ENCODE data around the gene TAF6L. TPM values are rescaled to one million over a fixed set of nuclear protein-coding genes. Genes with fewer than 3 reads are reported as not detected.

The TAF6L gene
- total and polyA plus RNA-seq, 2 of the 8 experiments (the other 6 are each of a cell fraction or from before 2014, with no cell fraction given): 24.8 to 31.9 TPM

- Histone ChIP-seq H3K27me3 (replicated peaks in 1 of 4; ENCODE audit: control insufficient read depth in 3 of 4, extremely low read depth in 1 of 4, insufficient read depth in 3 of 4, low read length in 3 of 4) (no peaks in the 10 kb centered on the region), H3K23ac (ENCODE audit: insufficient read length) (no peak overlapping the region), H3K18ac (ENCODE audit: extremely low read depth, low read length) (no peak overlapping the region), H2BK15ac (ENCODE audit: low read length) (no peak overlapping the region), H4K8ac (ENCODE audit: extremely low read depth, insufficient read depth, low read length) (no peak overlapping the region), H3K36me3 (ENCODE audit: control insufficient read depth in 2 of 4, insufficient read depth in 4 of 4, low read length in 3 of 4) (peaks cover 12 to 25% (median 20%) of the 10 kb centered on the region in 4 experiments; a peak in 7 of 8 replicates), H2BK20ac (ENCODE audit: low read length) (no peak overlapping the region), H3K4ac (replicated peaks; ENCODE audit: insufficient read length, low read depth, low read length) (no peak overlapping the region), H3K23me2 (ENCODE audit: low read depth, low read length) (no peaks in the 10 kb centered on the region), H3K27ac (ENCODE audit: low read depth, low read length) (no peak overlapping the region), H4K91ac (replicated peaks; ENCODE audit: insufficient read length, low read length) (no peak overlapping the region), H2BK12ac (ENCODE audit: low read depth, low read length) (no peak overlapping the region), H3K79me2 (ENCODE audit: control insufficient read depth in 1 of 2, insufficient read depth in 2 of 2, low read length in 2 of 2) (peaks cover 0 to 12% of the 10 kb centered on the region in 2 experiments; a peak in 1 of 4 replicates), H3K14ac (ENCODE audit: insufficient read length) (no peak overlapping the region), H3K56ac (replicated peaks; ENCODE audit: insufficient read length, low read depth, low read length) (no peak overlapping the region), H4K5ac (ENCODE audit: insufficient read length, low read depth, low read length) (no peak overlapping the region), H3K4me1 (replicated peaks in 1 of 4; ENCODE audit: control insufficient read depth in 3 of 4, insufficient read depth in 4 of 4, low read length in 3 of 4) (no peaks in the 10 kb centered on the region), H3K4me2 (ENCODE audit: insufficient read depth in 1 of 2, low read depth in 2 of 2, low read length in 2 of 2) (no peak overlapping the region), H3K9ac (replicated peaks in 1 of 4; ENCODE audit: extremely low read depth in 1 of 4, low read depth in 3 of 4, low read length in 3 of 4) (no peak overlapping the region), H2AFZ (ENCODE audit: low read length) (no peak overlapping the region), H3K9me3 (ENCODE audit: insufficient read depth in 2 of 2, low read depth in 1 of 2, low read length in 1 of 2) (no peaks in the 10 kb centered on the region), H4K20me1 (replicated peaks in 1 of 2; ENCODE audit: control insufficient read depth in 1 of 2, insufficient read depth in 2 of 2, low read length in 2 of 2) (peaks cover 0 to 3% of the 10 kb centered on the region in 2 experiments), H2BK120ac (replicated peaks; ENCODE audit: low read depth, low read length) (no peak overlapping the region), H3K79me1 (ENCODE audit: low read depth, low read length) (peaks cover 6% of the 10 kb centered on the region; the same call in 1 of the 2 replicates), H2AK5ac (ENCODE audit: low read depth, low read length) (no peak overlapping the region), H3K4me3 (ENCODE audit: extremely low read depth in 1 of 4, insufficient read depth in 2 of 4, low read depth in 3 of 4, low read length in 4 of 4) (no peak overlapping the region), H2BK5ac (ENCODE audit: low read depth, low read length) (no peak overlapping the region)
- TF ChIP-seq E2F6 (IDR thresholded peaks at IDR 0.05): no peak
- FAIRE-seq (no peak), DNase-seq (ENCODE audit: low read depth in 1 of 2, low spot score in 2 of 2) (no peak)
- POLR2A ChIA-PET (ENCODE audit: partially characterized antibody): interaction anchor here (1.0 to 3.9 kb wide), 7 partner anchors 10 to 102 kb away, joined by 3 to 22 read pairs (median 3); partner anchors contain the start of genes POLR2G, TMEM179B and WDR74
- CTCF ChIA-PET (ENCODE audit: partially characterized antibody): interaction anchor here (1.1 to 10.2 kb wide), 2 partner anchors 10 to 47 kb away, joined by 3 to 94 read pairs; partner anchors contain the start of gene TMEM179B
- whole genome bisulfite sequencing, 2 experiments (ENCODE audit: extremely low coverage in 1 of 2, insufficient coverage in 1 of 2, insufficient read length in 1 of 2, insufficient replicate concordance in 2 of 2, low coverage in 1 of 2, low lambda C conversion rate in 2 of 2, missing lambda C conversion rate in 1 of 2): 97% methylated on average over 2 of the region's 2 CpGs; no CpG with 5 or more reads in 1 of the 2 experiments
These were observed 6.2 kb downstream of the TAF6L start for GRCh38 chr11:62777389-62777788.

Data from H1 (cell line).